DND-41 (cell line): Measurements from ENCODE around the gene PSAP.

Source experiments
- CTCF ChIP-seq: IDR thresholded peaks from 2 replicates; pipeline ENCODE4 v1.5.1; 2012; ENCODE audit warnings: borderline replicate concordance, low read length, moderate library complexity, mild to moderate bottlenecking; ENCODE audit not compliant: poor library complexity, severe bottlenecking; ENCODE audit errors: extremely low read depth
- EZH2 ChIP-seq: IDR thresholded peaks from 3 replicates; pipeline ENCODE4 v1.6.1; 2012; ENCODE audit warnings: borderline replicate concordance, low read depth, mild to moderate bottlenecking, moderate library complexity, low read length, inconsistent platforms; ENCODE audit not compliant: severe bottlenecking

GRCh38 chr10:71888248-71888622, 37.2 kb upstream of the PSAP start:
- no peak for TF ChIP-seq CTCF
- no peak for TF ChIP-seq EZH2
